Measurements from ENCODE around the gene DNAJC11.
"Not testable (repeated sequence)": the region's sequence is repeated elsewhere in the genome, so short reads cannot be mapped to it uniquely, and the experiment has no call there.

Gene DNAJC11

GRCh38 chr1:6701437-6702153 lies at the start of gene DNAJC11:
DNAJC11 (minus strand) TSS chr1:6701816; CDS start chr1:6701800, 16 bp downstream.
- peak; percentile 91 for DNase-seq (ENCODE audit: low spot score)

GRCh38 chr1:6750490-6750889 lies 48.9 kb upstream of the DNAJC11 start:
- no peak for DNase-seq (ENCODE audit: low spot score)

- no peak for DNase-seq (ENCODE audit: low spot score)
Observed at GRCh38 chr1:6747674-6748073, 46.1 kb upstream of the DNAJC11 start.

GRCh38 chr1:6745073-6745472 lies 43.5 kb upstream of the DNAJC11 start:
- no peak for DNase-seq (ENCODE audit: low spot score)

GRCh38 chr1:6743189-6744101 lies 41.8 kb upstream of the DNAJC11 start:
- no peak for DNase-seq (ENCODE audit: low spot score)

GRCh38 chr1:6742676-6743188 lies 41.1 kb upstream of the DNAJC11 start:
- DNase-seq (ENCODE audit: low spot score), result not testable (repeated sequence)

- no peak for DNase-seq (ENCODE audit: low spot score)
Observed at GRCh38 chr1:6738987-6739676, 37.5 kb upstream of the DNAJC11 start.

GRCh38 chr1:6732942-6733341 lies 31.3 kb upstream of the DNAJC11 start:
- no peak for DNase-seq (ENCODE audit: low spot score)

GRCh38 chr1:6731905-6732304 lies 30.3 kb upstream of the DNAJC11 start:
- DNase-seq (ENCODE audit: low spot score), result no peak

GRCh38 chr1:6730880-6731279 lies 29.3 kb upstream of the DNAJC11 start:
- DNase-seq (ENCODE audit: low spot score), result no peak

GRCh38 chr1:6730473-6730872 lies 28.9 kb upstream of the DNAJC11 start:
- no peak for DNase-seq (ENCODE audit: low spot score)

- peak; percentile 63 for DNase-seq (ENCODE audit: low spot score)
Observed at GRCh38 chr1:6727535-6727934, 25.9 kb upstream of the DNAJC11 start.

GRCh38 chr1:6726253-6726652 lies 24.6 kb upstream of the DNAJC11 start:
- DNase-seq (ENCODE audit: low spot score), result no peak

- no peak for DNase-seq (ENCODE audit: low spot score)
Observed at GRCh38 chr1:6724517-6725141, 23.0 kb upstream of the DNAJC11 start.

- DNase-seq (ENCODE audit: low spot score), result no peak
Observed at GRCh38 chr1:6723621-6724428, 22.2 kb upstream of the DNAJC11 start.

GRCh38 chr1:6711174-6711573 lies 9.6 kb upstream of the DNAJC11 start:
- DNase-seq (ENCODE audit: low spot score), result no peak

GRCh38 chr1:6704746-6705145 lies 3.1 kb upstream of the DNAJC11 start:
- DNase-seq (ENCODE audit: low spot score), result no peak

GRCh38 chr1:6703016-6703415 lies 1.4 kb upstream of the DNAJC11 start:
- DNase-seq (ENCODE audit: low spot score), result no peak

- no peak for DNase-seq (ENCODE audit: low spot score)
Observed at GRCh38 chr1:6700853-6701436, 671 bp downstream of the DNAJC11 start.

- DNase-seq (ENCODE audit: low spot score), result not testable (repeated sequence)
Observed at GRCh38 chr1:6699915-6700314, 1.7 kb downstream of the DNAJC11 start.

- no peak for DNase-seq (ENCODE audit: low spot score)
Observed at GRCh38 chr1:6695868-6696267, 5.7 kb downstream of the DNAJC11 start.

Data from CD4-positive, alpha-beta T cell treated with Interleukin-2 at 100 ng/mL for 4 hours (primary cell).